OCI-LY3 (cell line): ENCODE measurements around the gene FANCE.

ENCODE experiments used
- CTCF ChIP-seq: fragments of 200-600, 300-600 bp; sonication (generic); IDR thresholded peaks from 2 replicates; pipeline ENCODE4 v1.5.1; 2014; ENCODE audit warnings: antibody characterized with exemption, low read length, low read depth
- EZH2phosphoT487 ChIP-seq: fragments of 200-600 bp; shearing (Covaris generic); IDR thresholded peaks from 2 replicates; pipeline ENCODE4 v1.6.1; 2018; ENCODE audit warnings: antibody characterized with exemption, mixed run types, low read depth

- TF ChIP-seq CTCF: no peak
- TF ChIP-seq EZH2phosphoT487: no peak
These were observed 32.2 kb upstream of the FANCE start for GRCh38 chr6:35419961-35420360.
